ENCODE results near the gene NKX2-1. TPM values are rescaled to one million over a fixed set of nuclear protein-coding genes. Genes with fewer than 3 reads are reported as not detected.

Gene NKX2-1
- total RNA-seq, 1 experiment from 2014 or later: not detected

DNA sequence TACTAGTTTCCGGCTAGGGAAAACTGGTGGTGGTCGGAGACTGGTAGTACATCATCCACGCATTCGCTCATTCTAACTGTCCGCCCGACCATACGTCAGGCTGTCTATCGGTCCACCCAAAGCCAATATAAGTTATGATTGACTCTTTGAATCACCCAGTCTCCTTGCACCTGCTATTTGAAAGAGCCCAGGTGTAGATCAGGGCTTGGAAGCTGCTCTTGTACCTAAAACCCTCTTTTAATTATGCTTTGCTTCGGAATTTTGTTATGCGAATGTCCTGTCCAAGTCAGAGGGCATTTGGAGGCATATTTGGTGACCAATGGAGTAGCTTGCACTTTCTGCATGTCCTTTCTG lies 5.7 kb upstream of the NKX2-1 start:
- H4K8ac ChIP-seq (replicated peaks; ENCODE audit: insufficient read length, low read depth, low read length): no peak overlapping the region
- no peak overlapping the region for H2BK20ac ChIP-seq (ENCODE audit: low read depth, low read length, poor library complexity, severe bottlenecking)
- no peak overlapping the region for H2AFZ ChIP-seq (ENCODE audit: low read length)
- H4K5ac ChIP-seq (ENCODE audit: insufficient read length, low read depth, low read length): no peak overlapping the region
- H3K4me3 Mint-ChIP-seq: peak overlapping the region in 1 of 2 experiments; percentile 70; a peak in 1 of 5 replicates
- H3K4me2 ChIP-seq (ENCODE audit: insufficient read depth, insufficient read length, low read length): no peak overlapping the region
- H3K18ac ChIP-seq (ENCODE audit: insufficient read length, low read depth, low read length): no peak overlapping the region
- no peak overlapping the region for H3K4ac ChIP-seq (ENCODE audit: low read depth, low read length)
- no peaks in the 10 kb centered on the region for H3K4me1 ChIP-seq (ENCODE audit: insufficient read depth, low read length)
- no peak overlapping the region for H2BK15ac ChIP-seq (ENCODE audit: low read depth, low read length)
- no peak overlapping the region for H4K91ac ChIP-seq (ENCODE audit: insufficient read length, low read depth, low read length)
- H3K36me3 Mint-ChIP-seq (ENCODE audit: insufficient read depth in 1 of 3, low read depth in 3 of 3): peaks cover 0 to 2% (median 0%) of the 10 kb centered on the region in 3 experiments; a peak in 1 of 7 replicates
- H4K20me1 ChIP-seq (ENCODE audit: control insufficient read depth, insufficient read depth, insufficient read length): no peaks in the 10 kb centered on the region
- no peaks in the 10 kb centered on the region for H3K9me3 ChIP-seq (ENCODE audit: control insufficient read depth, low read depth, low read length)
- H3K27ac ChIP-seq (ENCODE audit: insufficient read length, low read depth, low read length): no peak overlapping the region
- H2BK5ac ChIP-seq (ENCODE audit: insufficient read length, low read length): no peak overlapping the region
- no peak overlapping the region for H3K56ac ChIP-seq (ENCODE audit: insufficient read length, low read depth, low read length)
- H2BK12ac ChIP-seq (ENCODE audit: insufficient read length, low read depth, low read length): no peak overlapping the region
- peaks cover 72% of the 10 kb centered on the region for H3K27me3 ChIP-seq (ENCODE audit: insufficient read depth, low read length)
- no peak overlapping the region for H3K14ac ChIP-seq (ENCODE audit: insufficient read depth, low read length)
- no peak overlapping the region for H2AK5ac ChIP-seq (ENCODE audit: insufficient read length, low read length)
- TF ChIP-seq, protein P1, sequence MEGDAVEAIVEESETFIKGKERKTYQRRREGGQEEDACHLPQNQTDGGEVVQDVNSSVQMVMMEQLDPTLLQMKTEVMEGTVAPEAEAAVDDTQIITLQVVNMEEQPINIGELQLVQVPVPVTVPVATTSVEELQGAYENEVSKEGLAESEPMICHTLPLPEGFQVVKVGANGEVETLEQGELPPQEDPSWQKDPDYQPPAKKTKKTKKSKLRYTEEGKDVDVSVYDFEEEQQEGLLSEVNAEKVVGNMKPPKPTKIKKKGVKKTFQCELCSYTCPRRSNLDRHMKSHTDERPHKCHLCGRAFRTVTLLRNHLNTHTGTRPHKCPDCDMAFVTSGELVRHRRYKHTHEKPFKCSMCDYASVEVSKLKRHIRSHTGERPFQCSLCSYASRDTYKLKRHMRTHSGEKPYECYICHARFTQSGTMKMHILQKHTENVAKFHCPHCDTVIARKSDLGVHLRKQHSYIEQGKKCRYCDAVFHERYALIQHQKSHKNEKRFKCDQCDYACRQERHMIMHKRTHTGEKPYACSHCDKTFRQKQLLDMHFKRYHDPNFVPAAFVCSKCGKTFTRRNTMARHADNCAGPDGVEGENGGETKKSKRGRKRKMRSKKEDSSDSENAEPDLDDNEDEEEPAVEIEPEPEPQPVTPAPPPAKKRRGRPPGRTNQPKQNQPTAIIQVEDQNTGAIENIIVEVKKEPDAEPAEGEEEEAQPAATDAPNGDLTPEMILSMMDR (conservative IDR thresholded peaks at IDR 0.05): no peak
- no peaks in the 10 kb centered on the region for H3K79me2 ChIP-seq (ENCODE audit: insufficient read depth, low read length)
- H3T11ph ChIP-seq (ENCODE audit: low read length): no peak overlapping the region
- H3K79me1 ChIP-seq (ENCODE audit: insufficient read depth, low read depth, low read length, poor library complexity, severe bottlenecking): no peaks in the 10 kb centered on the region
- H3K4me1 Mint-ChIP-seq: peaks cover 5 to 17% of the 10 kb centered on the region in 2 experiments
- no peaks in the 10 kb centered on the region for H3K23me2 ChIP-seq (ENCODE audit: insufficient read length, low read depth, low read length, poor library complexity, severe bottlenecking)
- no peak overlapping the region for H3K23ac ChIP-seq (ENCODE audit: insufficient read length, low read depth, low read length)
- no peak overlapping the region for H2BK120ac ChIP-seq (ENCODE audit: low read depth, low read length, poor library complexity, severe bottlenecking)
- WGBS (ENCODE audit: extremely low coverage, insufficient read length, low lambda C conversion rate): no CpG with 5 or more reads among the region's 10 CpGs
- H3K27ac Mint-ChIP-seq: no peak overlapping the region
- DNase-seq: no peak
- no peak overlapping the region for H3K9ac ChIP-seq (ENCODE audit: extremely low read depth, insufficient read length, low read length)
- H3K27me3 Mint-ChIP-seq (ENCODE audit: low read depth): peaks cover 100% of the 10 kb centered on the region
- H3K9me3 Mint-ChIP-seq: peaks cover 2% of the 10 kb centered on the region in 2 experiments; a peak in 2 of 5 replicates
